Prostate gland (tissue), 2 donors: ENCODE results near the gene SCAMP4.

Experiments
- CTCF ChIP-seq, 4 experiments: fragments of 200-600 bp in 2 of 4; fragments of 450-650 bp in 2 of 4; sonication (generic) in 2 of 4; IDR thresholded peaks; 1 replicate in 3 of 4; 2 replicates in 1 of 4; pipeline ENCODE4 v1.5.1; 2016 to 2019; ENCODE audit warnings: antibody characterized with exemption in 4 of 4, mild to moderate bottlenecking in 2 of 4, moderate library complexity in 2 of 4
- POLR2A ChIP-seq: fragments of 450-650 bp; IDR thresholded peaks from one replicate; pipeline ENCODE4 v1.6.1; 2016; ENCODE audit warnings: antibody characterized with exemption, mild to moderate bottlenecking

- TF ChIP-seq CTCF (IDR thresholded peaks at IDR 0.05) (no peak), POLR2A (no peak)
Measured at GRCh38 chr19:1967087-1967608, 61.9 kb downstream of the SCAMP4 start.
